Pancreas (tissue), 10 donors: Measurements from ENCODE around the gene PRG2. TPM values are rescaled to one million over a fixed set of nuclear protein-coding genes. Genes with fewer than 3 reads are reported as not detected.
A peak's percentile ranks its signal among the peaks of the same experiment; 100 is the strongest.

Experiments
- ATAC-seq, 4 donors: fragments of 200-7000 bp; cut with Tn5 transposase; one replicate each; pipeline versions ENCODE4 v1.8.0 to v1.9.1; 2020; ENCODE audit warnings: mild to moderate bottlenecking in 4 of 4, moderate library complexity in 4 of 4
- DNase-seq, 6 donors: peaks; one replicate each; pipeline ENCODE4 v3.0.0-alpha.2; 2020
- FAIRE-seq: peaks from 2 replicates; lab custom pipeline; 2012; peaks lifted over from hg19 to GRCh38; lab: Jason Lieb, UNC
- H3K27ac ChIP-seq, 4 donors: fragments of 200-600 bp; sonication (generic); 1 replicate in 3 of 4; 2 replicates in 1 of 4; pipeline versions ENCODE4 v1.5.0 to v1.8.0; 2020
- H3K27me3 ChIP-seq, 4 donors: fragments of 200-600 bp; one replicate each; pipeline ENCODE4 v1.8.0; 2021
- H3K36me3 ChIP-seq, 3 donors: fragments of 200-600 bp; sonication (generic) in 1 of 3; one replicate each; pipeline versions ENCODE4 v1.5.0 to v1.8.0; 2020 to 2021
- H3K4me1 ChIP-seq, 3 donors: fragments of 200-600 bp; one replicate each; pipeline ENCODE4 v1.8.0; 2021
- H3K4me3 ChIP-seq, 4 donors: fragments of 200-600 bp; sonication (generic) in 2 of 4; one replicate each; pipeline versions ENCODE4 v1.5.0 to v1.8.0; 2020 to 2021
- H3K9me3 ChIP-seq, 4 donors: fragments of 200-600 bp; one replicate each; pipeline ENCODE4 v1.8.0; 2021
- CTCF ChIP-seq, 4 donors: fragments of 200-600 bp; sonication (generic) in 3 of 4; IDR thresholded peaks; one replicate each; pipeline versions ENCODE4 v1.5.0 to v1.8.0; 2021; ENCODE audit warnings: antibody characterized with exemption in 4 of 4
- WGBS, 2 donors: extraction: QIAGEN DNeasy Blood & Tissue Kit; methylation state at CpG; one replicate each; pipeline ENCODE4 v1.1.7; 2013; 5-methylcytosine and 5-hydroxymethylcytosine counted together
- intact Hi-C, 3 donors: fragments of 100-400 bp; cut with DNase I; formaldehyde crosslinking; loops; one replicate each; pipeline versions ENCODE4 v1.11.1 to v1.14.2; 2022
- polyA plus RNA-seq, 2 donors: library from polyadenylated mRNA; stranded (reverse); fragments of 200-250 nt; gene quantifications; one replicate each; pipeline ENCODE4 v1.2.3, GENCODE V29; 2013
- total RNA-seq, 6 donors: library from RNA; stranded (reverse); fragmentation: NEBNext Ultra II Directional in 4 of 6; extraction: Animal tissue kit (Norgen Biotek cat#: 25700) in 4 of 6; gene quantifications; one replicate each; pipeline versions ENCODE4 v1.2.1 to v1.2.4, GENCODE V29; 2021 to 2023
- donor health status: healthy with polysubstance abuse.
- donor health status: DM: no; HTN: no; CAD: no; lungs with moderate emphysema.
- donor health status: DM: no; HTN: no; CAD: no.
- donor health status: control.
- donor health status: control.
- donor health status: Bipolar disorder and iron deficiency.
- donor health status: DM: yes; HTN: yes; CAD: no.
- donor health status: DM: no; HTN: no; CAD: no.
- donor health status: DM: no; HTN: no; CAD: no.
- donor health status: DM: yes; HTN: yes; CAD: no.

PRG2 gene
- total and polyA plus RNA-seq, 8 donors = 0.57 to 0.96 TPM; not detected in 6

GRCh38 chr11:57409321-57410100 is 19.1 kb upstream of the PRG2 start:
- no peak for TF ChIP-seq CTCF (IDR thresholded peaks at IDR 0.05)
- Histone ChIP-seq H3K27ac (no peak overlapping the region), H3K4me1 (peaks cover 0 to 6% (median 0%) of the 10 kb centered on the region in 3 donors), H3K4me3 (no peak overlapping the region), H3K9me3 (no peaks in the 10 kb centered on the region), H3K27me3 (no peaks in the 10 kb centered on the region), H3K36me3 (no peaks in the 10 kb centered on the region)
- intact Hi-C loops = loop anchor here in 1 of 3 donors (10.0 kb wide), 1 partner anchor 65 kb away; no protein-coding TSS in a partner anchor
- DNase-seq (no peak), ATAC-seq (no peak), FAIRE-seq (no peak)
- 95 to 97% methylated on average over 16 to 18 of the region's 18 CpGs for WGBS, 2 donors

DNA sequence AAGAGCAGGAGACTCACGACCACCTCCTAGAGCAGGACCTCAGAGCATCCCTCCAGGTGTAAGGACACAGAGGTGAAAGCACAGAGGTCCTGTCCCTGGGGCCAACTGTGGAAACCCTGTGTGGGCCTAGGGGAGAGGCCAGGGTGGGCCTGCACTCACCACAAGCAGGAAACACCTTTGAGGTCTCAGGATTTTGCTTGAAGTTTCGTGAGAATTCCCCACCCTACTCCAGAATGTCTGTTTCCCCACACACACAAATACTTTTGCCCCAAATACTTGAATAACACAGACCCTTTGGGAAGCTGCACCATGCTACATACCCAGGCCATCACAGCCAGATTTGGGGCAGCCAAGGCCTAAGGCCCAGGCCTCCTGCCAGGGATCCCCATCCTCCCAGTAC is 18.3 kb upstream of the PRG2 start:
- intact Hi-C loops = loop anchor here in 1 of 3 donors (10.0 kb wide), 1 partner anchor 64 kb away; no protein-coding TSS in a partner anchor
- no peaks in the 10 kb centered on the region for H3K36me3 ChIP-seq
- H3K9me3 ChIP-seq = no peaks in the 10 kb centered on the region
- H3K27ac ChIP-seq = no peak overlapping the region
- DNase-seq = no peak
- H3K4me3 ChIP-seq = no peak overlapping the region
- H3K27me3 ChIP-seq = no peaks in the 10 kb centered on the region
- ATAC-seq = no peak
- no peak for FAIRE-seq
- TF ChIP-seq CTCF (IDR thresholded peaks at IDR 0.05) = no peak
- WGBS, 2 donors = 71% methylated on average over 2 of the region's 2 CpGs
- peaks cover 0 to 6% (median 0%) of the 10 kb centered on the region in 3 donors for H3K4me1 ChIP-seq

- DNase-seq (no peak), ATAC-seq (no peak), FAIRE-seq (no peak)
- peaks cover 0 to 6% (median 0%) of the 10 kb centered on the region in 3 donors for H3K4me1 ChIP-seq
- H3K4me3 ChIP-seq = no peak overlapping the region
- no peaks in the 10 kb centered on the region for H3K9me3 ChIP-seq
- no peaks in the 10 kb centered on the region for H3K36me3 ChIP-seq
- intact Hi-C loops = loop anchor here in 1 of 3 donors (10.0 kb wide), 1 partner anchor 63 kb away; no protein-coding TSS in a partner anchor
- no peaks in the 10 kb centered on the region for H3K27me3 ChIP-seq
- no peak for TF ChIP-seq CTCF (IDR thresholded peaks at IDR 0.05)
- 93 to 95% methylated on average over 8 of the region's 8 CpGs for WGBS, 2 donors
- no peak overlapping the region for H3K27ac ChIP-seq
Measured at GRCh38 chr11:57407941-57408475, 17.6 kb upstream of the PRG2 start.

GRCh38 chr11:57407010-57407920 is 16.8 kb upstream of the PRG2 start:
- Histone ChIP-seq H3K4me1 (peaks cover 0 to 6% (median 0%) of the 10 kb centered on the region in 3 donors), H3K36me3 (no peaks in the 10 kb centered on the region)
- no peak for ATAC-seq

More at GRCh38 chr11:57407010-57407920, 16.8 kb upstream of the PRG2 start:
- DNase-seq = no peak
- Histone ChIP-seq H3K4me3 (no peak overlapping the region), H3K9me3 (no peaks in the 10 kb centered on the region), H3K27ac (peak overlapping the region in 1 of 4 donors; percentile 12), H3K27me3 (no peaks in the 10 kb centered on the region)
- FAIRE-seq = no peak
- intact Hi-C loops = loop anchor here in 1 of 3 donors (10.0 kb wide), 1 partner anchor 62 kb away; no protein-coding TSS in a partner anchor
- 81 to 83% methylated on average over 9 of the region's 9 CpGs for whole genome bisulfite sequencing, 2 donors
- TF ChIP-seq CTCF (IDR thresholded peaks at IDR 0.05) = no peak
